Neural cell (in vitro differentiated cells): ENCODE data around the gene EPS15.

Source experiments
- EZH2 ChIP-seq: fragments of 200-600, 300-800 bp; shearing (Covaris generic), sonication (generic); IDR thresholded peaks from 2 replicates; pipeline ENCODE4 v1.6.1; 2014; ENCODE audit warnings: antibody characterized with exemption, low read length, borderline replicate concordance, mild to moderate bottlenecking; ENCODE audit not compliant: insufficient read depth, poor library complexity, severe bottlenecking
- RAD21 ChIP-seq: fragments of 450-650 bp; conservative IDR thresholded peaks from 2 replicates; pipeline ENCODE4 v1.6.1; 2014; ENCODE audit warnings: antibody characterized with exemption, mild to moderate bottlenecking, moderate library complexity
- SMC3 ChIP-seq: fragments of 450-650 bp; conservative IDR thresholded peaks from 2 replicates; pipeline ENCODE4 v1.6.1; 2014; ENCODE audit warnings: antibody characterized with exemption, mild to moderate bottlenecking, moderate library complexity; ENCODE audit not compliant: poor library complexity
- TF ChIP-seq, protein P1 (sequence below): fragments of 450-650 bp; IDR thresholded peaks from 2 replicates; pipeline ENCODE4 v1.5.1; 2014; ENCODE audit warnings: antibody characterized with exemption, mild to moderate bottlenecking, moderate library complexity; ENCODE audit not compliant: poor library complexity, severe bottlenecking

GRCh38 chr1:51568231-51568935 is 49.3 kb upstream of the EPS15 start:
- TF ChIP-seq, protein P1, sequence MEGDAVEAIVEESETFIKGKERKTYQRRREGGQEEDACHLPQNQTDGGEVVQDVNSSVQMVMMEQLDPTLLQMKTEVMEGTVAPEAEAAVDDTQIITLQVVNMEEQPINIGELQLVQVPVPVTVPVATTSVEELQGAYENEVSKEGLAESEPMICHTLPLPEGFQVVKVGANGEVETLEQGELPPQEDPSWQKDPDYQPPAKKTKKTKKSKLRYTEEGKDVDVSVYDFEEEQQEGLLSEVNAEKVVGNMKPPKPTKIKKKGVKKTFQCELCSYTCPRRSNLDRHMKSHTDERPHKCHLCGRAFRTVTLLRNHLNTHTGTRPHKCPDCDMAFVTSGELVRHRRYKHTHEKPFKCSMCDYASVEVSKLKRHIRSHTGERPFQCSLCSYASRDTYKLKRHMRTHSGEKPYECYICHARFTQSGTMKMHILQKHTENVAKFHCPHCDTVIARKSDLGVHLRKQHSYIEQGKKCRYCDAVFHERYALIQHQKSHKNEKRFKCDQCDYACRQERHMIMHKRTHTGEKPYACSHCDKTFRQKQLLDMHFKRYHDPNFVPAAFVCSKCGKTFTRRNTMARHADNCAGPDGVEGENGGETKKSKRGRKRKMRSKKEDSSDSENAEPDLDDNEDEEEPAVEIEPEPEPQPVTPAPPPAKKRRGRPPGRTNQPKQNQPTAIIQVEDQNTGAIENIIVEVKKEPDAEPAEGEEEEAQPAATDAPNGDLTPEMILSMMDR = no peak
- TF ChIP-seq SMC3 (no peak), EZH2 (no peak), RAD21 (no peak)
